Effector memory CD4-positive, alpha-beta T cell (primary cell): ENCODE results near the gene GXYLT1.
A peak's percentile ranks its signal among the peaks of the same experiment; 100 is the strongest.
"Not testable (repeated sequence)": the region's sequence is repeated elsewhere in the genome, so short reads cannot be mapped to it uniquely, and the experiment has no call there.

ENCODE experiments used
- DNase-seq, 3 donors: peaks; one replicate each; pipeline ENCODE4 v3.0.0-alpha.2; 2020
- H3K27ac ChIP-seq: 2 replicates; pipeline ENCODE4 v1.7.0; 2013; ENCODE audit warnings: mild to moderate bottlenecking, low read length, moderate library complexity; ENCODE audit not compliant: insufficient read depth, poor library complexity, severe bottlenecking
- H3K27me3 ChIP-seq: replicated peaks from 2 replicates; pipeline ENCODE4 v1.7.0; 2013; ENCODE audit warnings: mild to moderate bottlenecking, low read length; ENCODE audit not compliant: insufficient read depth, control insufficient read depth, poor library complexity, severe bottlenecking
- H3K36me3 ChIP-seq: 2 replicates; pipeline ENCODE4 v1.7.0; 2013; ENCODE audit warnings: mild to moderate bottlenecking, low read length, moderate library complexity; ENCODE audit not compliant: control insufficient read depth, insufficient read depth
- H3K4me1 ChIP-seq: 2 replicates; pipeline ENCODE4 v1.7.0; 2013; ENCODE audit warnings: low read length, mild to moderate bottlenecking; ENCODE audit not compliant: control insufficient read depth, insufficient read depth, poor library complexity, severe bottlenecking
- H3K4me3 ChIP-seq: 2 replicates; pipeline ENCODE4 v1.7.0; 2013; ENCODE audit warnings: low read length, low read depth, mild to moderate bottlenecking; ENCODE audit not compliant: insufficient read depth, poor library complexity, severe bottlenecking
- H3K9me3 ChIP-seq: 2 replicates; pipeline ENCODE4 v1.7.0; 2013; ENCODE audit warnings: mild to moderate bottlenecking, low read length, moderate library complexity; ENCODE audit not compliant: control insufficient read depth
- total RNA-seq, 3 donors: gene quantifications; one replicate each; lab custom pipeline; 2026; lab: John Stamatoyannopoulos, UW

GXYLT1 gene
- total RNA-seq, result 12.6 to 20.9 (median 16.7) reads per million in 3 donors

- peak; percentile 66 to 74 (median 68) for DNase-seq
- H3K27ac ChIP-seq, result peak within 1 kb of the TSS; percentile 53
- H3K9me3 ChIP-seq, result no peaks in the 10 kb centered on the region
- no peaks in the 10 kb centered on the region for H3K36me3 ChIP-seq
- H3K27me3 ChIP-seq, result no peaks in the 10 kb centered on the region
- peak within 1 kb of the TSS; percentile 87 for H3K4me3 ChIP-seq
- H3K4me1 ChIP-seq, result peaks cover 15% of the 10 kb centered on the region
Observed at GRCh38 chr12:42144408-42145196, at the start of gene GXYLT1. Gene GXYLT1 (minus strand): TSS chr12:42144874. CDS start chr12:42144646, 228 bp downstream.

DNA sequence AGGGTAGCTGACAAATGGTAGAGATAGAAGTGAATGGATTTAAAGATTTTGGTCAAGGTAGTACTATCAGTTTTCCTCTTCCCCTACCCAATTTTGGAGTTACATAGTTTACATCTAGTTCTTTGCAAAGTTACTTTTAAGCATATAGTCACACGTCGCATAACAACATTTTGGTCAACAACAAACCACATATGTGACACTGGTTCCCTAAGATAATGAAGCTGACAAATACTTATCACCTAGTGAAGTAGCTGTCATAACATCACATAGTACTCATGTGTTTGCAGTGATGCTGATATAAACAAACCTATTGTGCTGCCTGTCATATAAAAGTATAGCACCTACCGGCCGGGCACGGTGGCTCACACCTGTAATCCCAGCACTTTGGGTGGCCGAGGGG, 48.0 kb upstream of the GXYLT1 start:
- Histone ChIP-seq H3K4me1 (no peaks in the 10 kb centered on the region), H3K27me3 (no peaks in the 10 kb centered on the region), H3K4me3 (no peak overlapping the region), H3K36me3 (no peaks in the 10 kb centered on the region), H3K9me3 (no peaks in the 10 kb centered on the region), H3K27ac (no peak overlapping the region)
- DNase-seq, result no peak

- H3K27me3 ChIP-seq, result no peaks in the 10 kb centered on the region
- no peak overlapping the region for H3K27ac ChIP-seq
- no peak overlapping the region for H3K4me3 ChIP-seq
- no peaks in the 10 kb centered on the region for H3K36me3 ChIP-seq
- no peaks in the 10 kb centered on the region for H3K4me1 ChIP-seq
- DNase-seq, result no peak
- no peaks in the 10 kb centered on the region for H3K9me3 ChIP-seq
Observed at GRCh38 chr12:42192258-42192657, 47.6 kb upstream of the GXYLT1 start.

DNA sequence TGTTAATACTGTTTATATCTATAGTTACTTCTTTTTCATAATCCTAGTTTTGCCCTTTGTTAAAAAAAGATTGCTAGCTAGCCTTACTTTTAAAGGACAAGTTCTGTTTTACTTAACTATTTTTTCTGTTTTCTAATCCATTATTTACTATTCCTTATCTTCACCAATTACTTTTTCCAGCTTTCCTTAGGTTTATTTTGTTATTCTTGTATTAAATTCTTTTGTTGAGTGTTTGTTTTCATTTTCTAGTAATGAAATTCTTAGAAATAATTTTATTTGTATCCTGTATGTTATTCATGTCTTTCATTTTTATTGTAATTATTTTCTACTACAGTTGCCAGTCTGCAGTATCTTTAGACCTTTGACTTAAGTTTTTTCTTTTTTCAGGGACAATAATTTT, 45.7 kb upstream of the GXYLT1 start:
- no peaks in the 10 kb centered on the region for H3K4me1 ChIP-seq
- no peak overlapping the region for H3K4me3 ChIP-seq
- H3K27me3 ChIP-seq, result no peaks in the 10 kb centered on the region
- H3K36me3 ChIP-seq, result no peaks in the 10 kb centered on the region
- H3K27ac ChIP-seq, result no peak overlapping the region
- no peak for DNase-seq
- H3K9me3 ChIP-seq, result no peaks in the 10 kb centered on the region

DNA sequence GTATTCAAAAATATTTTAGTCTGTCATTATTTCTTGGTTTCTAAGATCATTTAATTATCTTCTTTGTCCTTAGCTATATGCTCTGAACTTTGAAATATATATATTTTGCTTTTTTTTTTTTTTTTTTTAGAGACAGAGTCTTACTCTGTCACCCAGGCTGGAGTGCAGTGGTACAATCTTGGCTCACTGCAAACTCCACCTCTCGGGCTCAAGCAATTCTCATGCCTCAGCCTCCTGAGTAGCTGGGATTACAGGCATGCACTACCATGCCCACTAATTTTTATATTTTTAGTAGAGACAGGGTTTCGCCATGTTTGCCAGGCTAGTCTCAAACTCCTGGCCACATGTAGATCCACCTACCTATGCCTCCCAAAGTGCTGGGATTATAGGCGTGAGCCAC, 43.6 kb upstream of the GXYLT1 start:
- not testable (repeated sequence) for H3K27me3 ChIP-seq, H3K27ac ChIP-seq, H3K9me3 ChIP-seq, H3K4me3 ChIP-seq, H3K36me3 ChIP-seq, DNase-seq, H3K4me1 ChIP-seq

GRCh38 chr12:42187799-42188198, 43.1 kb upstream of the GXYLT1 start:
- H3K36me3 ChIP-seq, result peaks cover 5% of the 10 kb centered on the region
- no peak overlapping the region for H3K27ac ChIP-seq
- no peak for DNase-seq
- H3K4me3 ChIP-seq, result no peak overlapping the region
- H3K9me3 ChIP-seq, result no peaks in the 10 kb centered on the region
- H3K4me1 ChIP-seq, result no peaks in the 10 kb centered on the region
- H3K27me3 ChIP-seq, result no peaks in the 10 kb centered on the region

DNA sequence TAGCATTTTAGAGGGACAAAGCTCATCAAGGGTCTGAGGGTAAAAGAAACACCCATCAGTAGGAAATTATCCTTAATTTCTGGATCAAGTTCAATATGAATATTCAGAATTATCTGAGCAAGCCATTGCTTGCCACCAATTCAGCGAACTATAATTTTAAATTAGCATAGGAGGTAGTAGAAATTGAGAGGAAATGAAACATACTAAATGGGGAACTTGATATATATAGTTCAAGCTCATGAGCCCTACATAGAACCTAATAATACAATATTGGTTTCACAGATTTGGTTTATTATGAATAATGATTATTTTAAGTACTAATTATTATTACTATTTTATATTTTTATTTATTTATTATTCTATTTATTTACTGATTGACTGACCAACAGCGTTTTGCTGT, 42.1 kb upstream of the GXYLT1 start:
- Histone ChIP-seq H3K4me3 (no peak overlapping the region), H3K4me1 (no peaks in the 10 kb centered on the region), H3K27me3 (no peaks in the 10 kb centered on the region), H3K36me3 (peaks cover 5% of the 10 kb centered on the region), H3K27ac (no peak overlapping the region), H3K9me3 (no peaks in the 10 kb centered on the region)
- DNase-seq, result no peak

DNA sequence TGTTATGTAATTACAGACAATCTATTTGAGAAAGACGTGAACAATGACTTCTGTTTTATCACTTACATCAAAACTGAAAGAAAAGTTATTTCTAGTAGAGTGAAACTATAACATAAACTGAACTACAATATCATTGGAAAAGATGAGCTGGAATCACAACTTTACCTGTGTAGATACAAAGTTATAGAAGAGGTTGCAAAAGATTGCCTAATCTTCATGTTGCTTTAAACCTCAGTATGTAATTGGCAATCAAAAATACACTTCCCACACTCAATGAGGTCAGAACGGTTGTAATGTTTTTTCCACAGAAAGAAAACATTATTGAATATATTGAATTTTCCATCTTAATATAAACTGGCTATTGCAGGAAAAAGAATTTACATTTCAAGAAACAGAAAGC, 37.7 kb upstream of the GXYLT1 start:
- no peak for DNase-seq
- peaks cover 5% of the 10 kb centered on the region for H3K36me3 ChIP-seq
- no peak overlapping the region for H3K4me3 ChIP-seq
- H3K27ac ChIP-seq, result no peak overlapping the region
- H3K4me1 ChIP-seq, result no peaks in the 10 kb centered on the region
- H3K9me3 ChIP-seq, result no peaks in the 10 kb centered on the region
- H3K27me3 ChIP-seq, result no peaks in the 10 kb centered on the region

DNA sequence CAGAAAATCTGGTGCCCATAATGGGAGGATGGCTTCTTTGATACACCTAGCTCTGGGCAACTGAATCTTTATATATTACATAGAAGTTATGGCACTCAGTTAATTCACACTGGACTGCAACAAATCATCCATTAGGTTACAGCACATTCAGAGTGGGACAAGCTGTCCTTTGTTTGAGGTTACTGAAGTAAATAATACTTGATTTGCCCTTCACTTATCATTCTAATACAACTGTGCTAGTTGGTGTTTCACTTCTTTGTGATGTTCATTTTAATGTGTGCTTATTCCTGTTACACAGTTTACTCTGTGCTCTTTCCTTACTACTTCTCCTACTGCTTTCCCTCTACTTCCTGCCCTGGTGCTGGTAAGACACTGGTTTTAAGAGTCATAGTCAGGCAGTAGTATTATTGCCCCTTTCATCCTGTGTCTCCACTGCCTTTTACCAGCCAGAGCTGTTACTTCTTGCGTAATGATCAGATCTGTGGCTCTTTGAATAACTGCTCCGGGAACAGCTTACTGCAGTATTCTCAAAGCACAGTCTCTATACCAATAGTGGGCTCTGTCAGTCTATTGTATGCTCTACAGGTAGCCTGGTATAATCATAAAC, 36.4 kb upstream of the GXYLT1 start:
- no peak overlapping the region for H3K4me3 ChIP-seq
- no peak for DNase-seq
- no peaks in the 10 kb centered on the region for H3K4me1 ChIP-seq
- H3K27ac ChIP-seq, result no peak overlapping the region
- H3K27me3 ChIP-seq, result no peaks in the 10 kb centered on the region
- H3K9me3 ChIP-seq, result no peaks in the 10 kb centered on the region
- H3K36me3 ChIP-seq, result peaks cover 5% of the 10 kb centered on the region

DNA sequence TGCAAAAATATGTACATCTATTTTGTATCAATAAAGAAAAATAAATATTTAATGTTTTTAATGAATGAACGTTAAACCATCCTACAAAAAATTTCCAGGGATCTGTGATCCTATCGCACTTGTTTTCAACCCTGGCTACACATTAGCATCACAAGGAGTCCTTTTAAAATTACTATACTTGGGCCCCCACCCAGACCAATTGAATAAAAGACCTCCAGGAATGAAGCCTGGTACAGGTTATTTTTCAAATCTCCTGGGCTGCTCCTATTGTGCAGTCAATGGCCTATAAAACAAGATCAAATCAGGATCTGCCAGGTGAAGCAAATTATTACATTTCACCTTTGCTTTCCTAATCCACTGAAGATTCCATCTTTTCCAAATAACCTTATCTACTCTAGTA, 33.4 kb upstream of the GXYLT1 start:
- no peak overlapping the region for H3K4me3 ChIP-seq
- H3K4me1 ChIP-seq, result no peaks in the 10 kb centered on the region
- no peak overlapping the region for H3K27ac ChIP-seq
- peaks cover 6% of the 10 kb centered on the region for H3K36me3 ChIP-seq
- no peak for DNase-seq
- H3K27me3 ChIP-seq, result no peaks in the 10 kb centered on the region
- H3K9me3 ChIP-seq, result no peaks in the 10 kb centered on the region
